GM23248 (cell line): Measurements from ENCODE around the gene UBTD1.

ENCODE experiments used
- EZH2 ChIP-seq: fragments of 200-600 bp; sonication (generic); IDR thresholded peaks from 2 replicates; pipeline ENCODE4 v1.6.1; 2018; ENCODE audit warnings: antibody characterized with exemption, mild to moderate bottlenecking; ENCODE audit not compliant: insufficient read depth, poor library complexity, severe bottlenecking
- EZH2phosphoT487 ChIP-seq: fragments of 200-600 bp; sonication (generic); IDR thresholded peaks from 2 replicates; pipeline ENCODE4 v1.6.1; 2018; ENCODE audit warnings: antibody characterized with exemption, moderate library complexity, mild to moderate bottlenecking, low read depth; ENCODE audit not compliant: insufficient read depth

DNA sequence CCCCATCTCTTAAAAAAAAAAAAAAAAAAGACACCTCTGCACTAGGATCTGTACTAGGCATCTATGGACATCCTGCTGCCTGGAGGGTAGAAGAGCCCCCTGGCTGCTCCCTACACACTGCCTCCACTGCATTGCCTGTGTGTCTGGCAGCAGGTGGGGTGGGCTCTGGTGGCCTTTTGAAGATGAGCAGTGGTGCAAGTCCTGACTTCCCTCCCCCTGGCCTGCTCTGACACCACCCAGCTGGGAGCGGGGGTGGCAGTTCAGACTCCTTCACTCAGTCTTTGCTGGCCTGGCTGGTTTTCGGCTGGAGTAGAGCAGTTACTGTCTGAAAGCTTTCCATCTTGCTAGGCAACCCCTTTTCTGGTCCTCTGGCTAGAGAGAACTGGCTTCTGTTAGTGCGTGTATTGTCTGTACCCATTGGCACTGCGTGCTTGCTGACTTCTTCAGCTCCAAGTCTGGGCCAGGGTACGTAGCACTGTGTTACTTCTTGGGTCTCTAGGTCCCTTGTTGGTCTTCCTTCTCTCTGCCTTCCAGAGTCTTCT, 108.4 kb downstream of the UBTD1 start:
- TF ChIP-seq EZH2phosphoT487 (no peak), EZH2 (no peak)
